CD1c-positive myeloid dendritic cell (primary cell): ENCODE data around the gene BCL7C.

ENCODE experiments used
- DNase-seq: peaks from one replicate; pipeline ENCODE4 v3.0.0-alpha.2; 2016; ENCODE audit errors: extremely low spot score

Gene BCL7C

DNA sequence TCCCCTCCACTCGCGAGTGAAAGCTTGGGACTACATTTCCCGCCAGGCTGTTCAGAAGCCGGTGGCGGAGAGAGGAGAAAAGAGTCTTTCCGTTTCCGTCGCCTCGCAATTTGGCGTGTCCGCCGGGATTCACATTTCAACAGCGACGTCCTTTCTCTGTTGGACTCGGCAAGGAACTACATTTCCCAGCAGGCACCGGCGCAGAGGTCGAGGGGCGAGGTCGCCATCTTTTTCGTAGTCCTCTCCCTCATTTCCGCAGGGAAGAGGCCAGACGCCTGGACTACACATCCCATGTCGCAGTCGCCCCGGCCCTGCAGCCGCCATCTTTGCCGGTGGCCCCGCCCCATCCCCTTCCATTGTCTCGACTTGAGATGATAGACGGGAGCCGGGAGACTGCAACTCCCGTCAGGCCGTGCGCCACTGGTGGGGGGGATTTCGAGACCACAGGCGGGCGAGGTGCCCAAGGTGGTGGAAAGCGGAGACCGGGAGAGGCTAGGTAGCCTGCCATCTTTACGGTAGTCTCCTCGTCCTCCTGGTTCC, 28.6 kb upstream of the BCL7C start:
- peak; percentile 99 for DNase-seq

GRCh38 chr16:30921748-30922419, 28.0 kb upstream of the BCL7C start:
- peak; percentile 91 for DNase-seq

- no peak for DNase-seq
Observed at GRCh38 chr16:30921459-30921747, 27.5 kb upstream of the BCL7C start.

DNA sequence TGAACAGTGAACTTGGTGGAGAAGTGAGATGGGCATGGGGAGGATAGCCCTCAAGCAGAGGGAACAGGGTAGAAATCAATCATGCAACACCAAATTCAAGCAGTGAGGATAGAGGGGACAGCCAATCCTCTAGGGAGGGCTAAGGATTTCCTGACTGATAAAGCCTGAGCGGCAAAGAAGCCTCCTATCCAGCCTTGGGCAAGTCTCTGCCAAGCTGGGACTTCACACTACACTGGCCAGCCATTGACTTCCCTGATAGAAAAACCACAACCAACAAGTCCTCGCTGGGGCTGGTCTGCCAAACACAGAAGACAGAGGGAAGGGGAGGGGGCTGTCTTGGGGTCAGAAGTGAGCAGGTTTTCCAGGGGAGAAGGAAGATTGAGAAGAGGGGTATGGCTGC, 27.0 kb upstream of the BCL7C start:
- DNase-seq = no peak

- no peak for DNase-seq
Observed at GRCh38 chr16:30918614-30919013, 24.7 kb upstream of the BCL7C start.

DNA sequence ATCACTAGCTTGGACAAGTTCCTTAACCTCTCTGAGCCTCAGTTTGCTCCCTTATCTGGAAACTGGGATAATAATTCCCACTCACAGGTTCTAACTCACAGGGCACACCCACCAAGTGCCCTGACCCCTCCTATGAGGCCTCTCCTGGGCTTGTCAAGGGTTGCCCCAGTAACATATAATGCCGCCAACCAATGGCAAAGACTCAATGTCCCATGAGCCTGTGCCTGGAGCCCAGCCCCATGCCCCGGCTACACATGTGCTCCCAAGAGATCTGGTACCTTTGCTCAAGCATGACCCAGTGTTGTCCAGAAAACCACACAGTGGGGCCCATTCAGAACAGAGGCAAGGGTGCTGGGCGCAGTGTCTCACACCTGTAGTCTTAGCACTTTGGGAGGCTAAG, 21.0 kb upstream of the BCL7C start:
- no peak for DNase-seq

DNA sequence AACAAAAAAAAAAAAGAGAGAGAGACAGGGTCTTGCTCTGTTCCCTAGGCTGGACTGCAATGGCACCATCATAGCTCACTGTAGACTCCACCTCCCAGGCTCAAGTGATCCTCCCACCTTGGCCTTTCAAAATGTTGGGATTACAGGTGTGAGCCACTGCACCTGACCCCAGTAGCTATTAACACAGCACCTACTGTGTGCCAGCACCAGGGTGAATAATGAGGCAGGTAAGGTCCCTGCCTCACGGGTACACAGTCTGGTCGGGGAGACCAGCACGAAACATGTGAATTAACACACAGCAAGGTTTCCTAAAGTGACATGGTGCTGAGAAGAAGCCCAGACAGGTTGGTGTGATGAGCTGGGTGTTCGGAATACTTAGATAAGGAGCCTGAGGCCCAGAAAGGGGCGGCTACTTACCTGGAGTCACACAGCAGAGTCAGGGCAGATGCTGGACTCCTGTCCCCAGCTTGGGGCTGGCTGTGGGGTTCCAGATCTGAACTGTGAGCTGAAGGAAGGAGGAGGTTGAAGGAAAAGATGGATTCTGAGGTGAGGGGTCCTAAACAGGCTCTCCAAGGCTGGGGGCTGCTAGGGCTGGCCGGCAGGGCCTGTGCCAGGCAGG, 19.0 kb upstream of the BCL7C start:
- no peak for DNase-seq

GRCh38 chr16:30910427-30911029, 16.7 kb upstream of the BCL7C start:
- no peak for DNase-seq

DNA sequence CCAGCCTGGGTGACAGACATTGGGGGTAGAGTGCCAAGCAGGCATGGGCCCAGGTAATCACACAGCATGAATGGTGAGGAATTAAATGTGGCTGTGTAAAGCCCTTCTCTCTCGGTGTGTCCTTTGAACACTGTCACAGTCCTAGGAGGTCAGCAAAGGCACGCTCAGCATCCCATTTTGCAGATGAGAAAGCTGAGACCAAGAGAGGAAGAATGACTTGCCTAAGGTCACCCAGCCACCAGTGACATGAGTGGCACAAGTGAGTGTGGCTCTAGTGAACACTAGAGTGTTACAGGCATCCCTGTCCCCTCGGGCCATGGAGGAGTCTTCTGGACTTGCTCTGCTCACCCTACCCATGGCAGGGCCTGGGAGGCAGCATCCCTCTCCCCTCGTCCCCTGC, 13.2 kb upstream of the BCL7C start:
- DNase-seq = no peak

- no peak for DNase-seq
Observed at GRCh38 chr16:30904114-30904780, 10.4 kb upstream of the BCL7C start.

DNA sequence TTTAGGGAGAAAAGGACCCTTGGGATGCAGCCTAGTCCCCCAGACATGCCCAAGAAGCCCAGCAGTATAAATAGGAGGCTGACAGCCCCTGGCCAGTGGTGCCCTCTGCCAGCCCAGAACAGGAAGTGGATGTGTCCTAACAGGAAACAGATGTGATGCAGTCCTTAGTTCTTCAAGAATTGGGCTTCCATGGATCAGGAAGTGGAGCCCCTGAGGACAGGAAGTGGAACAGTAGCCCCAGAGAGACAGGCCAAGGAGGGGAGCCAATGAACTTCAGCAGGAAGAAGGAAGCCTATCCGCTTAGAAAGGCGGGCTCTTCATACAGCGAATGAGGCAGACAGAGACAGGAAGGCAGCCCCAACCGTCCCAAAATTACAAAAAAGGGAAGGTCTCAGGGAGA, 9.7 kb upstream of the BCL7C start:
- DNase-seq = peak; percentile 82

GRCh38 chr16:30903002-30903401, 9.1 kb upstream of the BCL7C start:
- no peak for DNase-seq

DNA sequence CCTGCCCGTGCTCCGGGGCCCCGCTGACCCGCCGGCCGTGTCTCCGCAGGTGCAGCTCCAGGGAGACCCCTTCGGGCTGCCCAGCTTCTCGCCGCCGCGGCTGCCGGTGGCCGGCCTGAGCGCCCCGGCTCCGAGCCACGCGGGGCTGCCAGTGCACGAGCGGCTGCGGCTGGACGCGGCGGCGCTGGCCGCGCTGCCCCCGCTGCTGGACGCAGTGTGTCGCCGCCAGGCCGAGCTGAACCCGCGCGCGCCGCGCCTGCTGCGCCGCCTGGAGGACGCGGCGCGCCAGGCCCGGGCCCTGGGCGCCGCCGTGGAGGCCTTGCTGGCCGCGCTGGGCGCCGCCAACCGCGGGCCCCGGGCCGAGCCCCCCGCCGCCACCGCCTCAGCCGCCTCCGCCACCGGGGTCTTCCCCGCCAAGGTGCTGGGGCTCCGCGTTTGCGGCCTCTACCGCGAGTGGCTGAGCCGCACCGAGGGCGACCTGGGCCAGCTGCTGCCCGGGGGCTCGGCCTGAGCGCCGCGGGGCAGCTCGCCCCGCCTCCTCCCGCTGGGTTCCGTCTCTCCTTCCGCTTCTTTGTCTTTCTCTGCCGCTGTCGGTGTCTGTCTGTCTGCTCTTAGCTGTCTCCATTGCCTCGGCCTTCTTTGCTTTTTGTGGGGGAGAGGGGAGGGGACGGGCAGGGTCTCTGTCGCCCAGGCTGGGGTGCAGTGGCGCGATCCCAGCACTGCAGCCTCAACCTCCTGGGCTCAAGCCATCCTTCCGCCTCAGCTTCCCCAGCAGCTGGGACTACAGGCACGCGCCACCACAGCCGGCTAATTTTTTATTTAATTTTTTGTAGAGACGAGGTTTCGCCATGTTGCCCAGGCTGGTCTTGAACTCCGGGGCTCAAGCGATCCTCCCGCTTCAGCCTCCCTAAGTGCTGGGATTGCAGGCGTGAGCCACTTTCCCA, 8.4 kb upstream of the BCL7C start:
- DNase-seq = peak; percentile 84

DNA sequence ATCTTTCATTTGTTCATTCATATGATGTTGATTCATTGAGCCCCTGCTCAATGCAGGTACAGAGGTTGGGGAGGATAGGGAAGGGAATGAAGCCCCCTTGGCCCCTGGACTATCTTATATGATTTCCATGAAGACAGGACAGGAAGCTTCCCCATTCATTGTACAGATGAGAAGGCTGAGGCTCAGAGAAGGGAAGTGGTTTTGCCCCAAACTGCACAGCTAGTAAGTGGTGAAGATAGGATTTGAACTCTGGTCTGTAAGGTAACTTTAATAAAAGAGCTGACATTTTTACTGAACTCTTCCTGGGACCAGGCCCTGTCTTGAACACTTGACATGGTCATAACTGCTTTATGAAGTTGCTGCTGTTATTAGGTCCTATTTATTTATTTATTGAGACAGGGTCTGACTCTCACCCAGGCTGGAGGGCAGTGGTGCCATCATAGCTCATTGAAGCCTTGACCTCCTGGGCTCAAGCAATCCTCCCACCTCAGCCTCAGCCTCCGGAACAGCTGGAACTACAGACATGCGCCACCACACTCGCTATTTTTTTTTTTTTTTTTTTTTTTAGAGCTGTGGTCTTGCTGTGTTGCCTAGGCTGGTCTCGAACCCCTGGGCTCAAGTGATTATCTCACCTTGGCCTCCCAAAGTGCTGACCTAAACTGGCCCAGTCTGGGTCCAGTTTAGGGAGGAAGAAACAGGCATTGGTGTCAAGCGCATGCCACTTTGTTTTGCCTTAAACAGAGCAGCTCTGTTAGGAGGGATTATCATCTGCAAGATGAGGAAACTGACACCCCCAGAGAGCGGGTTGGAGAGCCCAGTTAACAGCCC, 7.5 kb upstream of the BCL7C start:
- no peak for DNase-seq

- no peak for DNase-seq
Observed at GRCh38 chr16:30900588-30900987, 6.7 kb upstream of the BCL7C start.

GRCh38 chr16:30899794-30900193, 5.9 kb upstream of the BCL7C start:
- DNase-seq = no peak

DNA sequence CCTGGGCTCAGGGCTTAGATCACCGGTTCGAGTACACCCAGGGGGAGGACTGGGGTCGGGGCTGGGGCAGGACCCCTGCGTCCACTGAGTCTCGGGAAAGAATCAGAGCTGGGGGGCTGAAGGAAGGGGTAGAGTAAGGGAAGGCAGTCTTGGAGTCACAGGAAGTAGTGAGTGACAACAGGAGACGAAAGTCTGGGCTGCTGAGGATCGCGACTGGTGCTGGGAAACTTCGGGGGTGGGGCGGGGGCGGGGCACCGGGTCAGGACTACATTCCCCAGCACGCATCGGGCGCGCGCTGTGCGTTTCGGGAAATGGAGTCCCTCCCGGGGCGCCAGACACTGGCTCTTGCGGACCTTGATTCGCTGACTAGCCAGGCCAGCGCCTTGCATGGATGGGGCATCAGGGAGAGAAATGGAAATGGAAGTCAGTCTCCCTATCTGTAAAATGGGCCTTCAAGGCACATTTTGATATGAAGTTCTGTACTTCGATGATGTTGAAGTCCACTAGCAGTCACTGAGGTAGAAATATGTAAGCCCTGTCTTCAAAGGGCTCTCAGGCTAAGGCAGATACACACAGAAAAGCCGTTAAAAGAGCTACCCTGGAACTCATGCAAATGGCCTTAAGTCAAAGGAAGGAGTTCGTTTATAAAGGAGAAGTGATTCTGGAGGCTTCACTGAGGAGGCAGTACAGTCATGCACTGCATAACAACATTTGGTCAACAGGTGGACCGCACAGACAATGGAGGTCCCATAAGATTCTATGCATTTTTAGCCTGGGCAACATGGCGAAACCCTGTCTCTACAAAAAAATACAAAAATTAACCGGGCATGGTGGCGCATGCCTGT, 3.2 kb upstream of the BCL7C start:
- peak; percentile 90 for DNase-seq

- no peak for DNase-seq
Observed at GRCh38 chr16:30896261-30896888, 2.5 kb upstream of the BCL7C start, which contains the start of gene CTF1. Gene CTF1 (plus strand): TSS chr16:30896614. CDS start chr16:30896644, 30 bp downstream.

- no peak for DNase-seq
Observed at GRCh38 chr16:30895627-30896260, 1.9 kb upstream of the BCL7C start.
